ENCODE data around the gene SPATS2L.
A peak's percentile ranks its signal among the peaks of the same experiment; 100 is the strongest.

The SPATS2L gene

DNA sequence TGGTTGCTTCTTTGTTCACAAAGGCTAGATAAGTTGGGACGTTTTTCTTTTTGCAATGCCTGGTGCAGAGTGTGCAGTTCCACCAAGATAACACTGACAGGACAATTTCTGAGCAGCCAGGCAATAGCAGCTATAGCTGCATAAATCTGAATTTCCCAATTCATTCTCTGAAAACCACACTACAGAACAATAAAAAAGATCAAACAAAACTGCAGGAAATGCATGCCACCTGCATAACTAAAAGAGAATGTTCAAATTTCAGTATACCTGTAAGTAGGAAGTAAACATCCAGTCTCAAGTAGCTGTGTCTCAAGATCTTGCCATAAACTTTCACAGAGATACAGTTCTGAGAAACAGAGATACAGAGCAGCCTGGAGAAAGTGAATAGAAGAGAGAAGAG is 208.7 kb downstream of the SPATS2L start:
- no peak for DNase-seq (ENCODE audit: low read depth)
- TF ChIP-seq MYC (IDR thresholded peaks at IDR 0.05; ENCODE audit: low read depth, low read length) (no peak), POLR2A (IDR thresholded peaks at IDR 0.05; ENCODE audit: extremely low read depth, insufficient read length) (no peak)
- TF ChIP-seq, protein P1, sequence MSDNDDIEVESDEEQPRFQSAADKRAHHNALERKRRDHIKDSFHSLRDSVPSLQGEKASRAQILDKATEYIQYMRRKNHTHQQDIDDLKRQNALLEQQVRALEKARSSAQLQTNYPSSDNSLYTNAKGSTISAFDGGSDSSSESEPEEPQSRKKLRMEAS (IDR thresholded peaks at IDR 0.05; ENCODE audit: low read depth, low read length), result no peak
- TF ChIP-seq, protein P2, sequence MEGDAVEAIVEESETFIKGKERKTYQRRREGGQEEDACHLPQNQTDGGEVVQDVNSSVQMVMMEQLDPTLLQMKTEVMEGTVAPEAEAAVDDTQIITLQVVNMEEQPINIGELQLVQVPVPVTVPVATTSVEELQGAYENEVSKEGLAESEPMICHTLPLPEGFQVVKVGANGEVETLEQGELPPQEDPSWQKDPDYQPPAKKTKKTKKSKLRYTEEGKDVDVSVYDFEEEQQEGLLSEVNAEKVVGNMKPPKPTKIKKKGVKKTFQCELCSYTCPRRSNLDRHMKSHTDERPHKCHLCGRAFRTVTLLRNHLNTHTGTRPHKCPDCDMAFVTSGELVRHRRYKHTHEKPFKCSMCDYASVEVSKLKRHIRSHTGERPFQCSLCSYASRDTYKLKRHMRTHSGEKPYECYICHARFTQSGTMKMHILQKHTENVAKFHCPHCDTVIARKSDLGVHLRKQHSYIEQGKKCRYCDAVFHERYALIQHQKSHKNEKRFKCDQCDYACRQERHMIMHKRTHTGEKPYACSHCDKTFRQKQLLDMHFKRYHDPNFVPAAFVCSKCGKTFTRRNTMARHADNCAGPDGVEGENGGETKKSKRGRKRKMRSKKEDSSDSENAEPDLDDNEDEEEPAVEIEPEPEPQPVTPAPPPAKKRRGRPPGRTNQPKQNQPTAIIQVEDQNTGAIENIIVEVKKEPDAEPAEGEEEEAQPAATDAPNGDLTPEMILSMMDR (IDR thresholded peaks at IDR 0.05; ENCODE audit: low read depth, low read length), result no peak

DNA sequence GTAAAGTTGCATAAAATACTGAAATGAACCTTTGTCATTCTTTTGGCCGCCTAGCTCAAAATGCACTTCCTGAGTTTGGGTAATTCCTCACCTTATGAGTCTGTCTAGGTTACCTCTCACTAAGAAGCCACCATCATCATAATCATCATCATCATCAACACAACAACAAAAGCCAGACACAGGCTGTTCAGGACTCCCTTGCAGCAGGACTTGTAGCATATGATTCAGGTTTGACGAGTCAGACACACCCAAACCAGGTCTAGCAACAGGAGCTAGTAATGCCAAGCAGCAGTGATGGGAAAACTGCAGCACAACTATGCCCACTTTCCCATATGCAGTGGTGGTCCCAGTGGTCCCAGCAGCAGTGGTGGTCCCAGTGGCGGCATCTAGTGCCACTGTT is 216.7 kb downstream of the SPATS2L start:
- TF ChIP-seq MYC (IDR thresholded peaks at IDR 0.05; ENCODE audit: low read depth, low read length), result no peak
- DNase-seq (ENCODE audit: low read depth), result no peak
- H3K4me3 ChIP-seq (ENCODE audit: low read depth, low read length), result no peak overlapping the region

More for the DNA sequence above, 208.7 kb downstream of the SPATS2L start:
- H3K4me3 ChIP-seq (ENCODE audit: low read depth, low read length), result no peak overlapping the region

DNA sequence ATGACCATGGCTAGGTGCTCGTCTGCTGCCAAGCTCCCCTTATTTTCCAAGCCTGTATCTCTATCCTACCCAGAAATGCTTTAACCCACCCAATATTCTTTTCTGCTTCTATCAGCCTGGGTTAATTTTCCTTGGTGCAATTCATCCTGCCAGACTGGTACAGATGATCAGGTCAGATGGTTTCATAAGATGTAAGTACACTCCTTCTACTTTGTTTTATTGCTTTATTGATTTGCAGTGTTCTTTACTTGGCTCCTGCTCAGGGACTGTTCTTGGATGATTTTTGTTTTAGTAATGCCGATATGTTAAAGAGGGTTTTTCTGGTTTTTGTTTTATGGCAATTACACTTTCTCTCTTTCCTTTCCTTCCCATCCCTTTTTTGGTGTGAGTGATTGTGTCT is 217.1 kb downstream of the SPATS2L start:
- TF ChIP-seq, protein P1 (IDR thresholded peaks at IDR 0.05; ENCODE audit: low read depth, low read length), result no peak
- TF ChIP-seq MYC (IDR thresholded peaks at IDR 0.05; ENCODE audit: low read depth, low read length) (no peak), POLR2A (IDR thresholded peaks at IDR 0.05; ENCODE audit: extremely low read depth, insufficient read length) (no peak)
- TF ChIP-seq, protein P2 (IDR thresholded peaks at IDR 0.05; ENCODE audit: low read depth, low read length), result no peak
- H3K4me3 ChIP-seq (ENCODE audit: low read depth, low read length), result no peak overlapping the region
- DNase-seq (ENCODE audit: low read depth), result no peak

DNA sequence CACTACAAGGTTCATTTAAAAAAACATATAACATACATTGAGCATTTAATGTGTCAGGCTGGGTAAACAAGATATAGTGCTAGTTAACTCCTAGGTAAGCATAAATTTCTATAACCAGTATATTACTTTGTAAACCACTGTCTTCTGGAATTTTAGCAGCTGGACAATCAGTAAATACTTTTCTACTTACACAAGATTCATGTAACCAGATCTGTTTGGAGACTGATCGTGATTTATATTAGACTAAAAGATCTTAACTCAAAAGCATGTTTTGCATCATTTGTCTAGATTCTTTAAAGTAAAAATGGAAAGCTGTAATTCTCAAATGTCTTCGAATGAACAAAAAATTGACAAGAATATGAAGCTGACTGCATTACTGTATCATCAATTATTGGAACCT is 218.6 kb downstream of the SPATS2L start:
- no peak for TF ChIP-seq MYC (IDR thresholded peaks at IDR 0.05; ENCODE audit: low read depth, low read length)
- DNase-seq (ENCODE audit: low read depth), result no peak
- no peak overlapping the region for H3K4me3 ChIP-seq (ENCODE audit: low read depth, low read length)

DNA sequence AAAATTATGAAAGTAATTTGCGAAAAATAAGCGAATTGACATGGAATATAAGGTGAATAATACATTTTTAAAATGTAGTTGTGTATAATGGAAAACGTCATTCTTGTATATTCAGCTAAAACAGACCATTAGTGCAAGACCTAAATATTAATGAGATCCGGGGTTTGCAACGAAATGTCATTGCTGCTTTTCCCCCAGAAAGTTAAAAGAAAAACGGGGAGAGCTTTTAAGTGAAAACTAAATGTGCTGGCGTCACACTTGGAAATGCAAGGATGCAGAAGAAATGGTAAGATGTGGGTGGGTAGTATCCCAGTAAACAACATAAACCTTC is 219.0 kb downstream of the SPATS2L start:
- DNase-seq (ENCODE audit: low read depth), result no peak
- TF ChIP-seq MYC (IDR thresholded peaks at IDR 0.05; ENCODE audit: low read depth, low read length) (no peak), POLR2A (IDR thresholded peaks at IDR 0.05; ENCODE audit: extremely low read depth, insufficient read length) (no peak)
- TF ChIP-seq, protein P2 (IDR thresholded peaks at IDR 0.05; ENCODE audit: low read depth, low read length), result no peak
- TF ChIP-seq, protein P1 (IDR thresholded peaks at IDR 0.05; ENCODE audit: low read depth, low read length), result no peak
- H3K4me3 ChIP-seq (ENCODE audit: low read depth, low read length), result peak overlapping the region; percentile 96

- peak; percentile 99 for DNase-seq (ENCODE audit: low read depth)
Measured at GRCh38 chr2:200525882-200526651, 219.6 kb downstream of the SPATS2L start, which contains the start of gene SGO2. TSS of gene SGO2 (plus strand) at chr2:200526207. CDS start at chr2:200532976, 6,769 bp downstream.

More at GRCh38 chr2:200525882-200526651, 219.6 kb downstream of the SPATS2L start, which contains the start of gene SGO2:
- H3K4me3 ChIP-seq (ENCODE audit: low read depth, low read length), result peak within 1 kb of the TSS; percentile 96
- TF ChIP-seq POLR2A (IDR thresholded peaks at IDR 0.05; ENCODE audit: extremely low read depth, insufficient read length), result peak; percentile 65
- peak; percentile 56 for TF ChIP-seq MYC (IDR thresholded peaks at IDR 0.05; ENCODE audit: low read depth, low read length)
- TF ChIP-seq, protein P2 (IDR thresholded peaks at IDR 0.05; ENCODE audit: low read depth, low read length), result no peak
- TF ChIP-seq, protein P1 (IDR thresholded peaks at IDR 0.05; ENCODE audit: low read depth, low read length), result peak; percentile 68
